ENCODE results near the gene FALEC. TPM values are rescaled to one million over a fixed set of nuclear protein-coding genes. Genes with fewer than 3 reads are reported as not detected.

The FALEC gene
- total and polyA plus RNA-seq, 10 donors, result 0.20 to 1.9 (median 0.63) TPM; not detected in 6

DNA sequence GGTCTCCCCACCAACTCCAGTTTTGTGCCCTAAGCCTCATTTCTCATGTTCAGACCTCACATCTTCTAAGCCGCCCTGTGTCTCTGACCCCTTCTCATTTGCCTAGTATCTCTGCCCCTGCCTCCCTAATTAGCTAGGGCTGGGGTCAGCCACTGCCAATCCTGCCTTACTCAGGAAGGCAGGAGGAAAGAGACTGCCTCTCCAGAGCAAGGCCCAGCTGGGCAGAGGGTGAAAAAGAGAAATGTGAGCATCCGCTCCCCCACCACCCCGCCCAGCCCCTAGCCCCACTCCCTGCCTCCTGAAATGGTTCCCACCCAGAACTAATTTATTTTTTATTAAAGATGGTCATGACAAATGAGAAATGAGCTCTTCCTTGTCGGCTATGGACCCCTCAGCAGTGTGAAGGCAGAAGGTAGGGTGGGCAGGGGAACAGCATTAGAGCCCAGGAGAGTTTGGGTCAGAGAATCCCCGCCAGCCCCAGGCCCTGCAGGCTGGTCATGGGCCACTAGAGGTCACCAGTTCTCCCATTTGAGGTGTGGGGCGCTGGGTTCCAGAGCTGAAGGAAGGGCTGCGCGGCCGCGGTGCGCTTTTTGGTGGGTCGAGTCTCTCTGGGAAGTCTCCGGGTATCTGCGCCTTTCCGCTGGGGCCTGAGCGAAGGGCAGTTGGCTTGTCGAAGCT is 45.2 kb downstream of the FALEC start:
- Histone ChIP-seq H3K27ac (peak overlapping the region; percentile 93 to 100 (median 100)), H3K36me3 (peaks cover 0 to 22% (median 0%) of the 10 kb centered on the region in 6 donors), H3K27me3 (replicated peaks in 1 of 7) (no peaks in the 10 kb centered on the region), H3K4me1 (peaks cover 44 to 100% (median 76%) of the 10 kb centered on the region in 6 donors), H3K4me3 (peak overlapping the region; percentile 28 to 78 (median 54)), H3K9me3 (no peaks in the 10 kb centered on the region)
- no peak for TF ChIP-seq POLR2AphosphoS5 (IDR thresholded peaks at IDR 0.05)
- TF ChIP-seq, protein P1, sequence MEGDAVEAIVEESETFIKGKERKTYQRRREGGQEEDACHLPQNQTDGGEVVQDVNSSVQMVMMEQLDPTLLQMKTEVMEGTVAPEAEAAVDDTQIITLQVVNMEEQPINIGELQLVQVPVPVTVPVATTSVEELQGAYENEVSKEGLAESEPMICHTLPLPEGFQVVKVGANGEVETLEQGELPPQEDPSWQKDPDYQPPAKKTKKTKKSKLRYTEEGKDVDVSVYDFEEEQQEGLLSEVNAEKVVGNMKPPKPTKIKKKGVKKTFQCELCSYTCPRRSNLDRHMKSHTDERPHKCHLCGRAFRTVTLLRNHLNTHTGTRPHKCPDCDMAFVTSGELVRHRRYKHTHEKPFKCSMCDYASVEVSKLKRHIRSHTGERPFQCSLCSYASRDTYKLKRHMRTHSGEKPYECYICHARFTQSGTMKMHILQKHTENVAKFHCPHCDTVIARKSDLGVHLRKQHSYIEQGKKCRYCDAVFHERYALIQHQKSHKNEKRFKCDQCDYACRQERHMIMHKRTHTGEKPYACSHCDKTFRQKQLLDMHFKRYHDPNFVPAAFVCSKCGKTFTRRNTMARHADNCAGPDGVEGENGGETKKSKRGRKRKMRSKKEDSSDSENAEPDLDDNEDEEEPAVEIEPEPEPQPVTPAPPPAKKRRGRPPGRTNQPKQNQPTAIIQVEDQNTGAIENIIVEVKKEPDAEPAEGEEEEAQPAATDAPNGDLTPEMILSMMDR (IDR thresholded peaks at IDR 0.05 in 8 of 11, conservative IDR thresholded peaks at IDR 0.05 in 3 of 11), result peak; percentile 81 to 95 (median 90)
- 16 to 58% (median 16%) methylated on average over 5 to 17 of the region's 17 CpGs for WGBS, 5 donors
- intact Hi-C loops (cut with DNase I; ENCODE audit: low total_unique reads), result loop anchor here (2.0 kb wide), 1 partner anchor 60 kb away; no protein-coding TSS in a partner anchor
- DNase-seq, result peak; percentile 97

DNA sequence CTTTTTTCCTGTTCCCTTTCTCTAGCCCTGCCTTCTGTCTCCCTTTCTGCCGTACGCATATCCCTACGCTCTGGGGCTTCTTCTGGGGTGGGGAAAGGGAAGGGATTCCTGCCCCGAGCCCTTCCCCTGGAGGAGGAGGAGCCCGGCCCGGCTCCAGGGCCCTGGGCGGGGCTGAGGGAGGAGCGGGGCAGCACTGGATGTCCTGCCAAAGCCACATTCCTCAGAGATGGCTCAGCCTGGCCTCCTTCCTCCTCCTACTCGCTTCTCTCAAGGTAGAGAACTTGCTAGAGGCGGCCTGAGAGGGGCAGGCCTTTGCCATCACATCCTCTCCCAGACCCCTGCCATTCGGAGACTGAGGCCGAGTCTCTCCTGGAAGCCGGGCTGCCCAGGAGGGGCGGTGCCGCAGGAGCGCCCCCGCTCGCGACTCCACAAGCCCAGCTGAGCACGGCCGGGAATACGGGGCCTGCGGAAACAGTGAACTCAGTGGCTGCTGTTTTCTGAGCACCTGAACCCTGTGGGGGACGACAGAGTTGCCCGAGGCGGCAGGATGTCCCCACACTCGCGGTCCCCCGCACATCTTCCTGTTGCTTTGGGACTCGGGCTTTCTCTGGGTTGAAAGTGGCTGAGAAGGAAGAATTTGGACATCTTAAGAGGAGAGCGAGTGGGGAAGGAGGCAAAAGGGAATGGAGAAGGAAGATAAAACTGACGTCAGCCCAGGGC is 45.9 kb downstream of the FALEC start:
- intact Hi-C loops (cut with DNase I; ENCODE audit: low total_unique reads), result loop anchor here (2.0 kb wide), 1 partner anchor 59 kb away; no protein-coding TSS in a partner anchor
- peaks cover 51 to 100% (median 83%) of the 10 kb centered on the region in 6 donors for H3K4me1 ChIP-seq
- H3K27me3 ChIP-seq (replicated peaks in 1 of 7), result no peaks in the 10 kb centered on the region
- H3K9me3 ChIP-seq, result no peaks in the 10 kb centered on the region
- TF ChIP-seq, protein P1 (IDR thresholded peaks at IDR 0.05 in 8 of 11, conservative IDR thresholded peaks at IDR 0.05 in 3 of 11), result peak in 2 of 11 experiments; percentile 14 to 41
- TF ChIP-seq POLR2AphosphoS5 (IDR thresholded peaks at IDR 0.05), result peak; percentile 94 to 97 (median 95)
- TF ChIP-seq POLR2A (IDR thresholded peaks at IDR 0.05), result peak in 2 of 3 donors; percentile 7 to 78
- peak; percentile 95 for DNase-seq
- 0 to 1% (median 1%) methylated on average over 19 to 32 of the region's 32 CpGs for WGBS, 5 donors
- peak overlapping the region; percentile 93 to 100 (median 100) for H3K27ac ChIP-seq
- peak overlapping the region; percentile 28 to 78 (median 54) for H3K4me3 ChIP-seq
- peaks cover 0 to 15% (median 0%) of the 10 kb centered on the region in 6 donors for H3K36me3 ChIP-seq

DNA sequence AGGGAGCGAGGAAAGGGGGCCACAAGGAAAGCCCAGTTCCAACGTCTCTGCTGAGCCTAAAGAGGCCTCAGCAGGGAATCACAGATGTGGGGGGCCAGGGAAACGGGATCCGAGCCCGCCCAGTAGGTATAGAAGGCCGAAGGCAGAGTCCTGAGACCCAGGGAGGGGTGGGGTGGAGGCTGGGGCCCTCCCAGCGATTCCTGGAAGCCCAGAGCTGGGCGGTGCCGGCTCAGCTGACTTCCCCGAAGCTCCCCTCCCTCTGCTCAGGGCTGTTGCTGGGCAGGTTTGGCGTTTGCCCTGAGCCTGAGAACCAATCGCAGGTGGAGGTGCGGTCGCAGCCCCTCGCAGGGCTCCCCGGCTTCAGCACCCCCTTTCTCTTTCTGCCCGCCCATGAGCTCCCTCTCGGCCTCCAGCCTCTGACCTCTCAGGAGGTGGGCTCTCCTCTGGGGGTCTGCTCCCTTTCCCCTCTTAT is 46.5 kb downstream of the FALEC start:
- Histone ChIP-seq H3K4me1 (peaks cover 55 to 100% (median 89%) of the 10 kb centered on the region in 6 donors), H3K9me3 (no peaks in the 10 kb centered on the region), H3K27ac (peak overlapping the region; percentile 93 to 100 (median 100)), H3K36me3 (peaks cover 0 to 10% (median 0%) of the 10 kb centered on the region in 6 donors), H3K27me3 (replicated peaks in 1 of 7) (no peaks in the 10 kb centered on the region), H3K4me3 (peak overlapping the region; percentile 28 to 78 (median 54))
- DNase-seq, result peak; percentile 98
- TF ChIP-seq, protein P1 (IDR thresholded peaks at IDR 0.05 in 8 of 11, conservative IDR thresholded peaks at IDR 0.05 in 3 of 11), result no peak
- TF ChIP-seq POLR2AphosphoS5 (IDR thresholded peaks at IDR 0.05), result peak; percentile 90 to 94 (median 90)
- peak in 2 of 3 donors; percentile 33 to 58 for TF ChIP-seq POLR2A (IDR thresholded peaks at IDR 0.05)
- 0 to 1% (median 0%) methylated on average over 18 of the region's 18 CpGs for WGBS, 5 donors
- intact Hi-C loops (cut with DNase I; ENCODE audit: low total_unique reads), result loop anchor here (2.0 kb wide), 1 partner anchor 59 kb away; no protein-coding TSS in a partner anchor
